ENCODE measurements around the gene CSK.

The CSK gene

DNA sequence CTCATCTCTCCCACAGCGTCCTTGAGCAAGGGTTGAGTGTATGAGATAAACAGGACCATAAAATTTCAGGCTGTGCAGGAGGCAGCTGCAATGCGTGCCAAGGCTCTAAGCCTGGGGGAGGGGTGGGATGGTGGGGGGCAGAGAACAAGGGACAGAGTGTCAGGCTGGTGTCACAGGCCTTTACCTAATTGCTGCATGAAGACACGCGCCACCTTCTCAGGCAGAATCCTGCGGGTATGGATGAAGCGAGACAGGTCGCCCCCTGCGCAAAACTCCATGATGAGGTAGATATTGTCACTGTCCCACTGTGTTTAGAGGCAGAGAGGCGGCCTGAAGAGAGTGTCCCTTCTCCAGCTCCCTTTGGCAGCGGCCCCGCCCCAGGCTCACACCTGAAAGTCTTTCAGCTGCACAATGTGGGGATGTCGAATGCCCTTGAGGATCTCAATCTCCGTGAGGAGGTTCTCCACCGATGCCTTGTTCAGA, 60.1 kb downstream of the CSK start:
- TF ChIP-seq POLR2A (IDR thresholded peaks at IDR 0.05; ENCODE audit: extremely low read depth, insufficient read length) (no peak), MYC (IDR thresholded peaks at IDR 0.05; ENCODE audit: low read depth, low read length) (no peak), MAX (IDR thresholded peaks at IDR 0.05; ENCODE audit: low read depth, low read length) (no peak)
- TF ChIP-seq, protein P1, sequence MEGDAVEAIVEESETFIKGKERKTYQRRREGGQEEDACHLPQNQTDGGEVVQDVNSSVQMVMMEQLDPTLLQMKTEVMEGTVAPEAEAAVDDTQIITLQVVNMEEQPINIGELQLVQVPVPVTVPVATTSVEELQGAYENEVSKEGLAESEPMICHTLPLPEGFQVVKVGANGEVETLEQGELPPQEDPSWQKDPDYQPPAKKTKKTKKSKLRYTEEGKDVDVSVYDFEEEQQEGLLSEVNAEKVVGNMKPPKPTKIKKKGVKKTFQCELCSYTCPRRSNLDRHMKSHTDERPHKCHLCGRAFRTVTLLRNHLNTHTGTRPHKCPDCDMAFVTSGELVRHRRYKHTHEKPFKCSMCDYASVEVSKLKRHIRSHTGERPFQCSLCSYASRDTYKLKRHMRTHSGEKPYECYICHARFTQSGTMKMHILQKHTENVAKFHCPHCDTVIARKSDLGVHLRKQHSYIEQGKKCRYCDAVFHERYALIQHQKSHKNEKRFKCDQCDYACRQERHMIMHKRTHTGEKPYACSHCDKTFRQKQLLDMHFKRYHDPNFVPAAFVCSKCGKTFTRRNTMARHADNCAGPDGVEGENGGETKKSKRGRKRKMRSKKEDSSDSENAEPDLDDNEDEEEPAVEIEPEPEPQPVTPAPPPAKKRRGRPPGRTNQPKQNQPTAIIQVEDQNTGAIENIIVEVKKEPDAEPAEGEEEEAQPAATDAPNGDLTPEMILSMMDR (IDR thresholded peaks at IDR 0.05; ENCODE audit: low read depth, low read length), result no peak
- H3K4me3 ChIP-seq (ENCODE audit: low read depth, low read length), result peak overlapping the region; percentile 81
- no peak for DNase-seq (ENCODE audit: low read depth)

- TF ChIP-seq, protein P1 (IDR thresholded peaks at IDR 0.05; ENCODE audit: low read depth, low read length), result peak; percentile 25
- peak; percentile 97 for TF ChIP-seq MAX (IDR thresholded peaks at IDR 0.05; ENCODE audit: low read depth, low read length)
- peak; percentile 83 for TF ChIP-seq POLR2A (IDR thresholded peaks at IDR 0.05; ENCODE audit: extremely low read depth, insufficient read length)
- peak; percentile 98 for TF ChIP-seq MYC (IDR thresholded peaks at IDR 0.05; ENCODE audit: low read depth, low read length)
- H3K4me3 ChIP-seq (ENCODE audit: low read depth, low read length), result peak within 1 kb of the TSS; percentile 81
- DNase-seq (ENCODE audit: low read depth), result peak; percentile 96
Measured at GRCh38 chr15:74842581-74843444, 60.9 kb downstream of the CSK start, which contains the start of gene ULK3. Gene ULK3, minus strand, starts transcription at chr15:74843156. Its CDS starts 51 bp downstream, at chr15:74843105.

GRCh38 chr15:74843445-74843828, 61.6 kb downstream of the CSK start:
- DNase-seq (ENCODE audit: low read depth), result no peak
- TF ChIP-seq, protein P1 (IDR thresholded peaks at IDR 0.05; ENCODE audit: low read depth, low read length), result no peak
- no peak for TF ChIP-seq POLR2A (IDR thresholded peaks at IDR 0.05; ENCODE audit: extremely low read depth, insufficient read length)
- no peak for TF ChIP-seq MAX (IDR thresholded peaks at IDR 0.05; ENCODE audit: low read depth, low read length)
- H3K4me3 ChIP-seq (ENCODE audit: low read depth, low read length), result peak overlapping the region; percentile 55

GRCh38 chr15:74843891-74844299, 62.0 kb downstream of the CSK start:
- H3K4me3 ChIP-seq (ENCODE audit: low read depth, low read length), result peak overlapping the region; percentile 55
- peak; percentile 33 for DNase-seq (ENCODE audit: low read depth)
- TF ChIP-seq POLR2A (IDR thresholded peaks at IDR 0.05; ENCODE audit: extremely low read depth, insufficient read length), result no peak
- no peak for TF ChIP-seq MAX (IDR thresholded peaks at IDR 0.05; ENCODE audit: low read depth, low read length)
- TF ChIP-seq, protein P1 (IDR thresholded peaks at IDR 0.05; ENCODE audit: low read depth, low read length), result no peak
- TF ChIP-seq MYC (IDR thresholded peaks at IDR 0.05; ENCODE audit: low read depth, low read length), result no peak

DNA sequence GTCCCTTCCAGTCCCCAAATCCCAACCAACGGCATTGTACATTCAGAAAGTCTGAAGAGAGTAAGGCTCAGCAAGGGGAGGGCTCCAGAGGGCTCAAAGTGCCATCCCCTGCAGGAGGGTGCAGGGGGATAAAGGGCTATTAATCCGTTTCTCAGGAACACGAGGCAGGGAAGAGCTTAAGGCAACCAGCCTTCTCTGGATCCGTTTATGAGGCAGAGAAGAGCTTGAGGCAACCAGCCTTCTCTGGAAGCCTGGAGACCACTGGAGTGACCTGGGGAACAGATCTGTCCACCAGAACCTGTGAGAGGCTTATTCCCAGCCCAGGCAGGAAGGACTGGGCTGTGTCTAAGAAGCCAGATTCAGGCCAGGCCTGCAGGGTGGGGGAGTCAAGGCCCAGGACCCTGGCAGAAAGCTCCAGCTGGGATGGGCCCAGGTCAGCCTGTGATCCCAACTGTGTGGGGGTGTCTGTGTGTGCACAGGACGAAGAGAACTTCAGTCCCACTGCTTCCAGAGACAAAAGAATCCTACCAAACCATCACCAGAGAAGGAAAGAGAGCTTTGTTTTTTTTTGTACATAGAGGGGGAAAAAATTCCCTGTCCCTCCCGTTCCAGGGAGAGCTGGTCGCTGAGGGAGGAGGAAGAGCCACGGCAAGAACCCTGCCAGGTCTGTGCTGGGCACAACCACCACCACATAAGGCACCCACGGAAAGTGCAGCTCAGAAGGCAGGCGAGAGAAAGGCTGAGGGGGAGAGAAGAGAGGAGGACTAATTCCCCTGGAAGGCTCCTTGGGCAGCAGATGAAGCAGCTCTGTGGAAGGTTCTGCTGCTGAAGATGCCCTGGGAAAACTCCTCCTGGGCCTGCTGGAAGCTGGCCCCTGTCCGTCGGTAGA, 62.7 kb downstream of the CSK start:
- TF ChIP-seq, protein P1 (IDR thresholded peaks at IDR 0.05; ENCODE audit: low read depth, low read length), result no peak
- TF ChIP-seq POLR2A (IDR thresholded peaks at IDR 0.05; ENCODE audit: extremely low read depth, insufficient read length), result no peak
- no peak for TF ChIP-seq MYC (IDR thresholded peaks at IDR 0.05; ENCODE audit: low read depth, low read length)
- H3K4me3 ChIP-seq (ENCODE audit: low read depth, low read length), result no peak overlapping the region
- DNase-seq (ENCODE audit: low read depth), result no peak

Data from NB4 (cell line).